ENCODE results near the gene KLF6. TPM values are rescaled to one million over a fixed set of nuclear protein-coding genes. Genes with fewer than 3 reads are reported as not detected.

The KLF6 gene
- total and polyA plus RNA-seq, 8 donors = 25.9 to 187 (median 94.0) TPM

DNA sequence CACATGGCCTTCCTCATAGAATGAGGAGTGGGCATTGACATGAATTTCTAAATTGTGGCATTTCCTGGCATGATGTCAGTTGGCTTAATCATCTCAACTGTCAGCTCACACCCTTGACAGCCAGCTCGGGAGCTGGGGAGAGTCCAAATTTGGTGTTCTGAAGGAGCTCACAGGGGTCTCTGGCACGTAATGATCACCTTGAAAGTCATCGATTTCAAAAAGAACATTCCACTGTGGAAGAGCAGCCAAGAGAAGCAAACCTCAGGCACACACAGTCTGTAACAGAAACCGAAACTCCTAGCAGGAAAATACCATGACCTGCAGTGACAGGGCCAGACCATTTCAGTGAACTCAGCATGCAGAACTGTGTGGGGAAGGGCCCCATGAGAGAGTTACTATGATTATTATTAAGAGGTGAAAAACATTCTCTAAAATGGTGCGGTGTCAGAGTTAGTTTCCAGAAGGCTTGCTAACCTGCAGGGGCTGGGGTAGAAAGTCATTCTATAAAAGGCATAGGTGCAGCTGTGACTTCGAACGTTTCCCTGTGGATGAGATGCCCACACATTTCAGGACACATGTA, 26.4 kb upstream of the KLF6 start:
- Histone ChIP-seq H3K36me3 (no peaks in the 10 kb centered on the region), H3K27me3 (no peaks in the 10 kb centered on the region), H3K27ac (peak overlapping the region; percentile 89 to 94 (median 91)), H3K4me3 (no peak overlapping the region), H3K4me1 (peaks cover 50 to 61% (median 52%) of the 10 kb centered on the region in 4 donors), H3K9me3 (no peaks in the 10 kb centered on the region)
- 15 to 28% (median 19%) methylated on average over 7 of the region's 7 CpGs for WGBS, 5 donors
- intact Hi-C loops (cut with DNase I; ENCODE audit: low total_unique reads) = no loop called here
- no peak for TF ChIP-seq EP300 (IDR thresholded peaks at IDR 0.05)
- no peak for TF ChIP-seq POLR2A (IDR thresholded peaks at IDR 0.05)
- TF ChIP-seq POLR2AphosphoS5 (IDR thresholded peaks at IDR 0.05) = peak; percentile 55 to 71 (median 57)
- TF ChIP-seq, protein P1, sequence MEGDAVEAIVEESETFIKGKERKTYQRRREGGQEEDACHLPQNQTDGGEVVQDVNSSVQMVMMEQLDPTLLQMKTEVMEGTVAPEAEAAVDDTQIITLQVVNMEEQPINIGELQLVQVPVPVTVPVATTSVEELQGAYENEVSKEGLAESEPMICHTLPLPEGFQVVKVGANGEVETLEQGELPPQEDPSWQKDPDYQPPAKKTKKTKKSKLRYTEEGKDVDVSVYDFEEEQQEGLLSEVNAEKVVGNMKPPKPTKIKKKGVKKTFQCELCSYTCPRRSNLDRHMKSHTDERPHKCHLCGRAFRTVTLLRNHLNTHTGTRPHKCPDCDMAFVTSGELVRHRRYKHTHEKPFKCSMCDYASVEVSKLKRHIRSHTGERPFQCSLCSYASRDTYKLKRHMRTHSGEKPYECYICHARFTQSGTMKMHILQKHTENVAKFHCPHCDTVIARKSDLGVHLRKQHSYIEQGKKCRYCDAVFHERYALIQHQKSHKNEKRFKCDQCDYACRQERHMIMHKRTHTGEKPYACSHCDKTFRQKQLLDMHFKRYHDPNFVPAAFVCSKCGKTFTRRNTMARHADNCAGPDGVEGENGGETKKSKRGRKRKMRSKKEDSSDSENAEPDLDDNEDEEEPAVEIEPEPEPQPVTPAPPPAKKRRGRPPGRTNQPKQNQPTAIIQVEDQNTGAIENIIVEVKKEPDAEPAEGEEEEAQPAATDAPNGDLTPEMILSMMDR (IDR thresholded peaks at IDR 0.05) = no peak
- peak; percentile 58 to 85 for DNase-seq

DNA sequence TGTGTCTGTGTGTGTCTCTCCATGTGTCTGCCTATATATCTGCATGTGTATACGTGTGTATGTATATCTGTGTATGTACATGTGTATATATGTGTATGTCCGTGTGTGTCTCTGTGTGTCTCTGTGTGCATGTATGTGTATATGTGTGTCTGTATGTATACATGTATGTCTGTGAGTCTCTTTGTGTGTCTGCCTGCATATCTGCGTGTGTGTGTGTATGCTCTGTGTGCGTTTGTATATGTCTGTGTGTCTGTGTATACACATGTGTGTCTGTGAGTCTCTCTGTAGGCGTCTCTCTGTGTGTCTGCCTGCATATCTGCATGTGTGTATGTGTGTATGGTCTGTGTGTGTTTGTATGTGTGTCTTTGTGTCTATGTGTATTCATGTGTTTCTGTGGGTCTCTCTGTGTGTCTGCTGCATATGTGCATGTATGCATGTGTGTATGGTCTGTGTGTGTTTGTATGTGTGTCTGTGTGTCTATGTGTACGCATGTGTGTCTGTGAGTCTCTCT, 23.7 kb upstream of the KLF6 start:
- no peak for DNase-seq
- Histone ChIP-seq H3K4me1 (peaks cover 67 to 87% (median 75%) of the 10 kb centered on the region in 4 donors), H3K9me3 (no peaks in the 10 kb centered on the region), H3K4me3 (no peak overlapping the region), H3K27me3 (no peaks in the 10 kb centered on the region), H3K27ac (peak overlapping the region; percentile 63 to 94 (median 91)), H3K36me3 (no peaks in the 10 kb centered on the region)
- intact Hi-C loops (cut with DNase I; ENCODE audit: low total_unique reads) = no loop called here
- 87 to 91% (median 89%) methylated on average over 6 of the region's 6 CpGs for WGBS, 5 donors
- no peak for TF ChIP-seq POLR2A (IDR thresholded peaks at IDR 0.05)
- TF ChIP-seq, protein P1 (IDR thresholded peaks at IDR 0.05) = no peak
- no peak for TF ChIP-seq POLR2AphosphoS5 (IDR thresholded peaks at IDR 0.05)
- no peak for TF ChIP-seq EP300 (IDR thresholded peaks at IDR 0.05)

DNA sequence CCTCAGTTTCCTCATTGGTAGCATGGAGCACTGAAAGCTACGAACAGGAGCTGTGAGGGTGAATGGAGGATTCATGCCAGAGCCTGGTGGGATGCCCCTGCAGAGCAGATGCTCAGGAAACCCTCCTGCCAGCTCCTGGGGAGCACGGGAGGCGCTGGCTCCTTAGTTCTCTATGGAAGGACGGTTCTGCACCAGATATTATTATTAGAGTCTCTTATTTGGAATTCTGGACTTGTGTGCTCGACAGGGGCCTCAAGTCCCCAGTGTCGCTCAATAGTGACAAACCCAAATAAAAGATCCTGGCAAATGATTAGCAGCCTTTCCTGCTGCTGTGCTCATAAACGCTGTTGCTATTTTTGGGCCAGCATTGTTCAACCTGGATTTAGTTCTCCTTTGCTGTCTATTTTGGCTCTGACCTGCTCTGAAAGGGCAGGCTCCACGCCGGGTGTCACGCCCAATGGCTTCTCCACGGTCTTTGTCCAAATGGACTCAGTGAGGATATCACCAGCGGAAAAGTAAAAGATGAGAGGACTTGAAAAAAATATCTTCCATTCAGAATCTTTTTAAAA, 23.0 kb upstream of the KLF6 start:
- DNase-seq = no peak
- no peak overlapping the region for H3K4me3 ChIP-seq
- no peaks in the 10 kb centered on the region for H3K36me3 ChIP-seq
- TF ChIP-seq, protein P1 (IDR thresholded peaks at IDR 0.05) = no peak
- TF ChIP-seq EP300 (IDR thresholded peaks at IDR 0.05) = no peak
- TF ChIP-seq POLR2A (IDR thresholded peaks at IDR 0.05) = no peak
- peak in 1 of 3 donors; percentile 14 for TF ChIP-seq POLR2AphosphoS5 (IDR thresholded peaks at IDR 0.05)
- intact Hi-C loops (cut with DNase I; ENCODE audit: low total_unique reads) = no loop called here
- 43 to 60% (median 57%) methylated on average over 12 of the region's 12 CpGs for WGBS, 5 donors
- no peaks in the 10 kb centered on the region for H3K9me3 ChIP-seq
- H3K27me3 ChIP-seq = no peaks in the 10 kb centered on the region
- H3K4me1 ChIP-seq = peaks cover 69 to 93% (median 78%) of the 10 kb centered on the region in 4 donors
- peak overlapping the region; percentile 69 to 94 (median 91) for H3K27ac ChIP-seq

DNA sequence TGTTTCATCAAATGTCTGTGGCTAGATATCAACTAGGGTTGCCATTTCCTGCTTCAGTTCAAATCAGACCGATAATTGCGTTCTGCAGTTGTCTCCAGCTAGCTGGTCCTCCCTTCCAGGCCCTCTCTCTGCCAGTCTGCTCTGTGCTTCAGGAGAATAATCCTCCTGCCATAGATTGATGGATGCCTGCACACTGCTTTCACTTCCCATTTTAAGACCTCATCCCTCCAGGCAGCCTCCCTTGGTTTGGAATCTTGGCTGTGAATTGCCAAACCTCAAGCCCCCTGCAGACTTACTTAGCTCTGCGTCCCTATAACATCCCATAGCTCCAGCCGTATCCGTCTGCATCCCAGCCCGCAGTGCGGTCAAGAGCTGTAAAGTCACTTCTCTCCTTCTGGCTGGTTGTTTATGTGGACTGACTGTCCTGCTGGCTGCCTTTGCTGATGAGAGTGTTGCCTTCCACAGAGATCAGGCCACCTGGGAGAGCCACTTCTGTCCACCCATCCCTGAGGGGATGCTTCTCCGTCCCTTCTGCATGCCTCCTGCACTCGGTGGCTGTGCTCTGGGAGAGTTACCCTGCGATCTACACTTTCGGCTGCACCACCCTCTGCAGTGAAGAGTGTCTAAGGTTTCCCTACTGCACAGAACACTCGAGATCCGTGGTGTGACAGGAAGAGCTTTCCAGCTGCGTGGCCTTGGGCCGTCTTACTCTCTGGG, 22.4 kb upstream of the KLF6 start:
- Histone ChIP-seq H3K9me3 (no peaks in the 10 kb centered on the region), H3K4me1 (peaks cover 69 to 97% (median 78%) of the 10 kb centered on the region in 4 donors), H3K4me3 (no peak overlapping the region), H3K27ac (peak overlapping the region; percentile 69 to 94 (median 91)), H3K36me3 (no peaks in the 10 kb centered on the region), H3K27me3 (no peaks in the 10 kb centered on the region)
- intact Hi-C loops (cut with DNase I; ENCODE audit: low total_unique reads) = no loop called here
- 77 to 91% (median 83%) methylated on average over 10 to 15 of the region's 15 CpGs for WGBS, 5 donors
- no peak for DNase-seq
- no peak for TF ChIP-seq POLR2AphosphoS5 (IDR thresholded peaks at IDR 0.05)
- TF ChIP-seq POLR2A (IDR thresholded peaks at IDR 0.05) = no peak
- TF ChIP-seq EP300 (IDR thresholded peaks at IDR 0.05) = no peak
- TF ChIP-seq, protein P1 (IDR thresholded peaks at IDR 0.05) = no peak
